Measurements from ENCODE around the gene CCL22. TPM values are rescaled to one million over a fixed set of nuclear protein-coding genes. Genes with fewer than 3 reads are reported as not detected.
A peak's percentile ranks its signal among the peaks of the same experiment; 100 is the strongest.

Gene CCL22
- total and polyA plus RNA-seq, 2 donors from 2014 or later: 1.3 TPM; not detected in 1

GRCh38 chr16:57406881-57407280 is 48.3 kb downstream of the CCL22 start:
- no peak for FAIRE-seq

GRCh38 chr16:57407521-57408353 is 49.2 kb downstream of the CCL22 start:
- no peak overlapping the region for H3K4me3 ChIP-seq (ENCODE audit: low read length in 3 of 3)
- TF ChIP-seq, protein P1, sequence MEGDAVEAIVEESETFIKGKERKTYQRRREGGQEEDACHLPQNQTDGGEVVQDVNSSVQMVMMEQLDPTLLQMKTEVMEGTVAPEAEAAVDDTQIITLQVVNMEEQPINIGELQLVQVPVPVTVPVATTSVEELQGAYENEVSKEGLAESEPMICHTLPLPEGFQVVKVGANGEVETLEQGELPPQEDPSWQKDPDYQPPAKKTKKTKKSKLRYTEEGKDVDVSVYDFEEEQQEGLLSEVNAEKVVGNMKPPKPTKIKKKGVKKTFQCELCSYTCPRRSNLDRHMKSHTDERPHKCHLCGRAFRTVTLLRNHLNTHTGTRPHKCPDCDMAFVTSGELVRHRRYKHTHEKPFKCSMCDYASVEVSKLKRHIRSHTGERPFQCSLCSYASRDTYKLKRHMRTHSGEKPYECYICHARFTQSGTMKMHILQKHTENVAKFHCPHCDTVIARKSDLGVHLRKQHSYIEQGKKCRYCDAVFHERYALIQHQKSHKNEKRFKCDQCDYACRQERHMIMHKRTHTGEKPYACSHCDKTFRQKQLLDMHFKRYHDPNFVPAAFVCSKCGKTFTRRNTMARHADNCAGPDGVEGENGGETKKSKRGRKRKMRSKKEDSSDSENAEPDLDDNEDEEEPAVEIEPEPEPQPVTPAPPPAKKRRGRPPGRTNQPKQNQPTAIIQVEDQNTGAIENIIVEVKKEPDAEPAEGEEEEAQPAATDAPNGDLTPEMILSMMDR (IDR thresholded peaks at IDR 0.05; ENCODE audit: borderline replicate concordance, extremely low read depth, insufficient read depth): no peak
- no peaks in the 10 kb centered on the region for H3K36me3 ChIP-seq (ENCODE audit: control insufficient read depth in 2 of 3, insufficient read depth in 3 of 3, low read length in 3 of 3)
- peaks cover 0 to 2% (median 0%) of the 10 kb centered on the region in 3 donors for H3K4me1 ChIP-seq (ENCODE audit: control insufficient read depth in 2 of 3, insufficient read depth in 2 of 3, low read depth in 1 of 3, low read length in 3 of 3)
- DNase-seq (no peak), FAIRE-seq (no peak)
- no peaks in the 10 kb centered on the region for H3K9me3 ChIP-seq (ENCODE audit: control insufficient read depth in 2 of 3, insufficient read depth in 1 of 3, low read length in 3 of 3)
- intact Hi-C loops (cut with DNase I): no loop called here
- no peak overlapping the region for H3K27ac ChIP-seq (ENCODE audit: low read depth in 2 of 2, low read length in 2 of 2)
- no peak overlapping the region for H3K9ac ChIP-seq (ENCODE audit: low read length in 3 of 3)
- H3K27me3 ChIP-seq (ENCODE audit: control insufficient read depth, insufficient read depth, low read length): no peaks in the 10 kb centered on the region

More at GRCh38 chr16:57406881-57407280, 48.3 kb downstream of the CCL22 start:
- no peak overlapping the region for H3K4me3 ChIP-seq (ENCODE audit: low read length in 3 of 3)
- H3K9ac ChIP-seq (ENCODE audit: low read length in 3 of 3): no peak overlapping the region
- H3K27ac ChIP-seq (ENCODE audit: low read depth in 2 of 2, low read length in 2 of 2): no peak overlapping the region
- no peaks in the 10 kb centered on the region for H3K27me3 ChIP-seq (ENCODE audit: control insufficient read depth, insufficient read depth, low read length)
- no peaks in the 10 kb centered on the region for H3K9me3 ChIP-seq (ENCODE audit: control insufficient read depth in 2 of 3, insufficient read depth in 1 of 3, low read length in 3 of 3)
- TF ChIP-seq, protein P1 (IDR thresholded peaks at IDR 0.05; ENCODE audit: borderline replicate concordance, extremely low read depth, insufficient read depth): no peak
- H3K4me1 ChIP-seq (ENCODE audit: control insufficient read depth in 2 of 3, insufficient read depth in 2 of 3, low read depth in 1 of 3, low read length in 3 of 3): peaks cover 0 to 2% (median 0%) of the 10 kb centered on the region in 3 donors
- DNase-seq: no peak
- H3K36me3 ChIP-seq (ENCODE audit: control insufficient read depth in 2 of 3, insufficient read depth in 3 of 3, low read length in 3 of 3): no peaks in the 10 kb centered on the region
- intact Hi-C loops (cut with DNase I): no loop called here

DNA sequence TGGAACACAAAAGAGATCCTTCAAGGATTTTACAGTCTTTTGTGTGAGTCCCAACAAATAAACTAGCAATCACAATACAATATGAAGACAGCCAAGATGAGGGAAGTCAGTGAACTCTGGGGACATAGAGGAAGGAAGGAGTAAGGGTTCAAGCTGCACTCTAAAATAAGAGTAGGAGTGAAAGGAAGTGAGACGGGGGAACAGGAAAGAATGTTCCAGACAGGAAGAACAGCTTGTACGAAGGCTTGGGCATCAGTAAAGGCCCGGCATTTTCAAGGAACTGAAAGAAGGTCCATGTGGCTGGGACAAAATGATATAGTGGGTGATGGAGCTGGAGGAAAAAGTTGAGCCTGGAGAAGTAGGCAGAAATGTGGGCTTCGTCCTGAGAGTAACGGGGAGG is 50.5 kb downstream of the CCL22 start:
- Histone ChIP-seq H3K9ac (ENCODE audit: low read length in 3 of 3) (no peak overlapping the region), H3K27ac (ENCODE audit: low read depth in 2 of 2, low read length in 2 of 2) (peak overlapping the region; percentile 45 to 72), H3K4me3 (ENCODE audit: low read length in 3 of 3) (no peak overlapping the region), H3K36me3 (ENCODE audit: control insufficient read depth in 2 of 3, insufficient read depth in 3 of 3, low read length in 3 of 3) (no peaks in the 10 kb centered on the region), H3K9me3 (ENCODE audit: control insufficient read depth in 2 of 3, insufficient read depth in 1 of 3, low read length in 3 of 3) (no peaks in the 10 kb centered on the region), H3K4me1 (ENCODE audit: control insufficient read depth in 2 of 3, insufficient read depth in 2 of 3, low read depth in 1 of 3, low read length in 3 of 3) (peaks cover 0 to 2% (median 0%) of the 10 kb centered on the region in 3 donors), H3K27me3 (ENCODE audit: control insufficient read depth, insufficient read depth, low read length) (no peaks in the 10 kb centered on the region)
- TF ChIP-seq, protein P1 (IDR thresholded peaks at IDR 0.05; ENCODE audit: borderline replicate concordance, extremely low read depth, insufficient read depth): no peak
- FAIRE-seq (no peak), DNase-seq (no peak)
- intact Hi-C loops (cut with DNase I): no loop called here
